HUES64 (cell line): ENCODE data around the gene ADCY1.

Experiments
- H3K27ac ChIP-seq: 2 replicates; pipeline ENCODE4 v1.7.0; 2013; ENCODE audit warnings: low read depth, low read length, inconsistent platforms
- H3K27me3 ChIP-seq: 2 replicates; pipeline ENCODE4 v1.6.1; 2013; ENCODE audit warnings: mild to moderate bottlenecking, low read length; ENCODE audit not compliant: insufficient read depth
- H3K36me3 ChIP-seq: 2 replicates; pipeline ENCODE4 v1.6.1; 2013; ENCODE audit warnings: mild to moderate bottlenecking, low read length; ENCODE audit not compliant: insufficient read depth
- H3K4me1 ChIP-seq: 2 replicates; pipeline ENCODE4 v1.6.1; 2013; ENCODE audit warnings: mild to moderate bottlenecking, low read length, moderate library complexity; ENCODE audit not compliant: insufficient read depth
- H3K4me3 ChIP-seq: 2 replicates; pipeline ENCODE4 v1.5.1; 2013; ENCODE audit warnings: mild to moderate bottlenecking, low read length, moderate library complexity
- H3K9ac ChIP-seq: 2 replicates; pipeline ENCODE4 v1.6.1; 2013; ENCODE audit warnings: mild to moderate bottlenecking, low read depth, low read length
- H3K9me3 ChIP-seq: 2 replicates; pipeline ENCODE4 v1.6.1; 2013; ENCODE audit warnings: low read depth, low read length; ENCODE audit not compliant: insufficient read depth
- WGBS: fragments of 150-250, 120-280 bp; methylation state at CpG from one replicate; pipeline ENCODE4 v1.1.7; 2013; ENCODE audit warnings: missing lambda C conversion rate; 5-methylcytosine and 5-hydroxymethylcytosine counted together

The ADCY1 gene

GRCh38 chr7:45610019-45610418 lies 35.9 kb downstream of the ADCY1 start:
- Histone ChIP-seq H3K9me3 (no peaks in the 10 kb centered on the region), H3K4me1 (no peaks in the 10 kb centered on the region), H3K4me3 (no peak overlapping the region), H3K9ac (no peak overlapping the region), H3K27ac (no peak overlapping the region), H3K27me3 (no peaks in the 10 kb centered on the region), H3K36me3 (peaks cover 14% of the 10 kb centered on the region; the same call in 1 of the 2 replicates)
- 96% methylated on average over 10 of the region's 10 CpGs for WGBS

- Histone ChIP-seq H3K9me3 (no peaks in the 10 kb centered on the region), H3K27me3 (no peaks in the 10 kb centered on the region), H3K9ac (no peak overlapping the region), H3K4me1 (no peaks in the 10 kb centered on the region), H3K27ac (no peak overlapping the region), H3K4me3 (no peak overlapping the region), H3K36me3 (peaks cover 14% of the 10 kb centered on the region; the same call in 1 of the 2 replicates)
- 63% methylated on average over 2 of the region's 3 CpGs for WGBS
Measured at GRCh38 chr7:45610660-45611299, 36.6 kb downstream of the ADCY1 start.

GRCh38 chr7:45617166-45617565 lies 43.0 kb downstream of the ADCY1 start:
- Histone ChIP-seq H3K27me3 (no peaks in the 10 kb centered on the region), H3K9ac (no peak overlapping the region), H3K9me3 (no peaks in the 10 kb centered on the region), H3K27ac (no peak overlapping the region), H3K36me3 (peaks cover 14% of the 10 kb centered on the region; the same call in 1 of the 2 replicates), H3K4me3 (no peak overlapping the region), H3K4me1 (no peaks in the 10 kb centered on the region)
- 74% methylated on average over 3 of the region's 3 CpGs for WGBS

- no peak overlapping the region for H3K9ac ChIP-seq
- no peaks in the 10 kb centered on the region for H3K9me3 ChIP-seq
- no peaks in the 10 kb centered on the region for H3K27me3 ChIP-seq
- H3K36me3 ChIP-seq = no peaks in the 10 kb centered on the region
- no peak overlapping the region for H3K27ac ChIP-seq
- no peak overlapping the region for H3K4me3 ChIP-seq
- H3K4me1 ChIP-seq = no peaks in the 10 kb centered on the region
- 89% methylated on average over 9 of the region's 9 CpGs for WGBS
Measured at GRCh38 chr7:45622058-45622457, 47.9 kb downstream of the ADCY1 start.

- Histone ChIP-seq H3K9me3 (no peaks in the 10 kb centered on the region), H3K4me1 (no peaks in the 10 kb centered on the region), H3K27ac (no peak overlapping the region), H3K36me3 (no peaks in the 10 kb centered on the region), H3K27me3 (no peaks in the 10 kb centered on the region), H3K4me3 (no peak overlapping the region), H3K9ac (no peak overlapping the region)
- 94% methylated on average over 7 of the region's 7 CpGs for WGBS
Measured at GRCh38 chr7:45623157-45623556, 49.0 kb downstream of the ADCY1 start.

GRCh38 chr7:45623740-45624391 lies 49.7 kb downstream of the ADCY1 start:
- 88% methylated on average over 9 of the region's 9 CpGs for WGBS
- no peaks in the 10 kb centered on the region for H3K36me3 ChIP-seq
- H3K27me3 ChIP-seq = no peaks in the 10 kb centered on the region
- H3K4me3 ChIP-seq = no peak overlapping the region
- H3K9me3 ChIP-seq = peaks cover 2% of the 10 kb centered on the region; the same call in 1 of the 2 replicates
- H3K9ac ChIP-seq = no peak overlapping the region
- H3K4me1 ChIP-seq = no peaks in the 10 kb centered on the region
- H3K27ac ChIP-seq = no peak overlapping the region

- no peak overlapping the region for H3K4me3 ChIP-seq
- no peak overlapping the region for H3K9ac ChIP-seq
- H3K9me3 ChIP-seq = peaks cover 6% of the 10 kb centered on the region; the same call in 1 of the 2 replicates
- H3K4me1 ChIP-seq = no peaks in the 10 kb centered on the region
- H3K27me3 ChIP-seq = no peaks in the 10 kb centered on the region
- H3K36me3 ChIP-seq = no peaks in the 10 kb centered on the region
- H3K27ac ChIP-seq = no peak overlapping the region
Measured at GRCh38 chr7:45624392-45624760, 50.2 kb downstream of the ADCY1 start.

- peaks cover 7% of the 10 kb centered on the region; the same call in 1 of the 2 replicates for H3K9me3 ChIP-seq
- H3K36me3 ChIP-seq = no peaks in the 10 kb centered on the region
- WGBS = 96% methylated on average over 7 of the region's 7 CpGs
- H3K27ac ChIP-seq = no peak overlapping the region
- H3K4me3 ChIP-seq = no peak overlapping the region
- H3K4me1 ChIP-seq = no peaks in the 10 kb centered on the region
- no peaks in the 10 kb centered on the region for H3K27me3 ChIP-seq
- H3K9ac ChIP-seq = no peak overlapping the region
Measured at GRCh38 chr7:45625067-45625466, 50.9 kb downstream of the ADCY1 start.

- Histone ChIP-seq H3K9me3 (peaks cover 11% of the 10 kb centered on the region; the same call in 1 of the 2 replicates), H3K4me1 (no peaks in the 10 kb centered on the region), H3K36me3 (no peaks in the 10 kb centered on the region), H3K4me3 (no peak overlapping the region), H3K27me3 (no peaks in the 10 kb centered on the region), H3K9ac (no peak overlapping the region), H3K27ac (no peak overlapping the region)
- 94% methylated on average over 13 of the region's 13 CpGs for WGBS
Measured at GRCh38 chr7:45625714-45626440, 51.7 kb downstream of the ADCY1 start.

GRCh38 chr7:45626441-45627430 lies 52.6 kb downstream of the ADCY1 start:
- 94% methylated on average over 9 of the region's 9 CpGs for WGBS

More at GRCh38 chr7:45626441-45627430, 52.6 kb downstream of the ADCY1 start:
- H3K9me3 ChIP-seq = peaks cover 11% of the 10 kb centered on the region; the same call in 1 of the 2 replicates
- no peaks in the 10 kb centered on the region for H3K4me1 ChIP-seq
- no peaks in the 10 kb centered on the region for H3K36me3 ChIP-seq
- no peaks in the 10 kb centered on the region for H3K27me3 ChIP-seq
- H3K27ac ChIP-seq = no peak overlapping the region
- no peak overlapping the region for H3K4me3 ChIP-seq
- H3K9ac ChIP-seq = no peak overlapping the region
